ENCODE results near the gene FNDC8. TPM values are rescaled to one million over a fixed set of nuclear protein-coding genes. Genes with fewer than 3 reads are reported as not detected.
"Not testable (repeated sequence)": the region's sequence is repeated elsewhere in the genome, so short reads cannot be mapped to it uniquely, and the experiment has no call there.

FNDC8 gene
- total RNA-seq, 1 experiment from 2014 or later = 0.55 TPM

GRCh38 chr17:35087731-35088355 is 33.6 kb upstream of the FNDC8 start:
- DNase-seq = no peak
- Histone ChIP-seq H3K36me3 (replicated peaks; ENCODE audit: control insufficient read depth, insufficient read depth, low read length) (no peaks in the 10 kb centered on the region), H3K4me3 (ENCODE audit: insufficient read depth, low read depth, low read length) (peak overlapping the region; percentile 75), H3K27me3 (ENCODE audit: control insufficient read depth, insufficient read depth, low read length) (no peaks in the 10 kb centered on the region)

GRCh38 chr17:35088356-35088880 is 33.0 kb upstream of the FNDC8 start:
- H3K27me3 ChIP-seq (ENCODE audit: control insufficient read depth, insufficient read depth, low read length) = no peaks in the 10 kb centered on the region
- H3K4me3 ChIP-seq (ENCODE audit: insufficient read depth, low read depth, low read length) = peak overlapping the region; percentile 75
- DNase-seq = no peak
- no peaks in the 10 kb centered on the region for H3K36me3 ChIP-seq (replicated peaks; ENCODE audit: control insufficient read depth, insufficient read depth, low read length)

- Histone ChIP-seq H3K4me3 (ENCODE audit: insufficient read depth, low read depth, low read length) (peak overlapping the region; percentile 75), H3K27me3 (ENCODE audit: control insufficient read depth, insufficient read depth, low read length) (no peaks in the 10 kb centered on the region), H3K36me3 (replicated peaks; ENCODE audit: control insufficient read depth, insufficient read depth, low read length) (no peaks in the 10 kb centered on the region)
- peak; percentile 96 for DNase-seq
These were observed 32.4 kb upstream of the FNDC8 start for GRCh38 chr17:35088881-35089585.

GRCh38 chr17:35089586-35090296 is 31.7 kb upstream of the FNDC8 start:
- peak; percentile 57 for DNase-seq
- Histone ChIP-seq H3K27me3 (ENCODE audit: control insufficient read depth, insufficient read depth, low read length) (no peaks in the 10 kb centered on the region), H3K4me3 (ENCODE audit: insufficient read depth, low read depth, low read length) (peak overlapping the region; percentile 40), H3K36me3 (replicated peaks; ENCODE audit: control insufficient read depth, insufficient read depth, low read length) (no peaks in the 10 kb centered on the region)

GRCh38 chr17:35090707-35091106 is 30.7 kb upstream of the FNDC8 start:
- H3K36me3 ChIP-seq (replicated peaks; ENCODE audit: control insufficient read depth, insufficient read depth, low read length); H3K27me3 ChIP-seq (ENCODE audit: control insufficient read depth, insufficient read depth, low read length); DNase-seq; H3K4me3 ChIP-seq (ENCODE audit: insufficient read depth, low read depth, low read length): not testable (repeated sequence)

GRCh38 chr17:35094902-35095301 is 26.5 kb upstream of the FNDC8 start:
- H3K4me3 ChIP-seq (ENCODE audit: insufficient read depth, low read depth, low read length) = no peak overlapping the region
- H3K27me3 ChIP-seq (ENCODE audit: control insufficient read depth, insufficient read depth, low read length) = no peaks in the 10 kb centered on the region
- DNase-seq = no peak
- H3K36me3 ChIP-seq (replicated peaks; ENCODE audit: control insufficient read depth, insufficient read depth, low read length) = peaks cover 2% of the 10 kb centered on the region; the same call in 1 of the 2 replicates

- Histone ChIP-seq H3K4me3 (ENCODE audit: insufficient read depth, low read depth, low read length) (no peak overlapping the region), H3K36me3 (replicated peaks; ENCODE audit: control insufficient read depth, insufficient read depth, low read length) (peaks cover 3% of the 10 kb centered on the region), H3K27me3 (ENCODE audit: control insufficient read depth, insufficient read depth, low read length) (no peaks in the 10 kb centered on the region)
- no peak for DNase-seq
These were observed 25.7 kb upstream of the FNDC8 start for GRCh38 chr17:35095741-35096140.

GRCh38 chr17:35097776-35098175 is 23.6 kb upstream of the FNDC8 start:
- no peak for DNase-seq
- no peaks in the 10 kb centered on the region for H3K27me3 ChIP-seq (ENCODE audit: control insufficient read depth, insufficient read depth, low read length)
- H3K36me3 ChIP-seq (replicated peaks; ENCODE audit: control insufficient read depth, insufficient read depth, low read length) = peaks cover 3% of the 10 kb centered on the region
- H3K4me3 ChIP-seq (ENCODE audit: insufficient read depth, low read depth, low read length) = no peak overlapping the region

- DNase-seq = no peak
- H3K36me3 ChIP-seq (replicated peaks; ENCODE audit: control insufficient read depth, insufficient read depth, low read length) = peaks cover 3% of the 10 kb centered on the region
- no peak overlapping the region for H3K4me3 ChIP-seq (ENCODE audit: insufficient read depth, low read depth, low read length)
- H3K27me3 ChIP-seq (ENCODE audit: control insufficient read depth, insufficient read depth, low read length) = no peaks in the 10 kb centered on the region
These were observed 21.5 kb upstream of the FNDC8 start for GRCh38 chr17:35099908-35100307.

- Histone ChIP-seq H3K4me3 (ENCODE audit: insufficient read depth, low read depth, low read length) (no peak overlapping the region), H3K27me3 (ENCODE audit: control insufficient read depth, insufficient read depth, low read length) (no peaks in the 10 kb centered on the region), H3K36me3 (replicated peaks; ENCODE audit: control insufficient read depth, insufficient read depth, low read length) (peaks cover 5% of the 10 kb centered on the region)
- no peak for DNase-seq
These were observed 20.4 kb upstream of the FNDC8 start for GRCh38 chr17:35101036-35101435.

GRCh38 chr17:35101725-35102124 is 19.7 kb upstream of the FNDC8 start:
- Histone ChIP-seq H3K4me3 (ENCODE audit: insufficient read depth, low read depth, low read length) (no peak overlapping the region), H3K27me3 (ENCODE audit: control insufficient read depth, insufficient read depth, low read length) (no peaks in the 10 kb centered on the region), H3K36me3 (replicated peaks; ENCODE audit: control insufficient read depth, insufficient read depth, low read length) (peaks cover 5% of the 10 kb centered on the region)
- no peak for DNase-seq

GRCh38 chr17:35103271-35103670 is 18.1 kb upstream of the FNDC8 start:
- no peak for DNase-seq
- no peak overlapping the region for H3K4me3 ChIP-seq (ENCODE audit: insufficient read depth, low read depth, low read length)
- no peaks in the 10 kb centered on the region for H3K27me3 ChIP-seq (ENCODE audit: control insufficient read depth, insufficient read depth, low read length)
- peaks cover 5% of the 10 kb centered on the region for H3K36me3 ChIP-seq (replicated peaks; ENCODE audit: control insufficient read depth, insufficient read depth, low read length)

GRCh38 chr17:35104844-35105450 is 16.5 kb upstream of the FNDC8 start:
- Histone ChIP-seq H3K27me3 (ENCODE audit: control insufficient read depth, insufficient read depth, low read length) (no peaks in the 10 kb centered on the region), H3K36me3 (replicated peaks; ENCODE audit: control insufficient read depth, insufficient read depth, low read length) (peaks cover 3% of the 10 kb centered on the region)

GRCh38 chr17:35110791-35111190 is 10.6 kb upstream of the FNDC8 start:
- DNase-seq; H3K27me3 ChIP-seq (ENCODE audit: control insufficient read depth, insufficient read depth, low read length); H3K4me3 ChIP-seq (ENCODE audit: insufficient read depth, low read depth, low read length); H3K36me3 ChIP-seq (replicated peaks; ENCODE audit: control insufficient read depth, insufficient read depth, low read length): not testable (repeated sequence)

More at GRCh38 chr17:35104844-35105450, 16.5 kb upstream of the FNDC8 start:
- no peak for DNase-seq
- no peak overlapping the region for H3K4me3 ChIP-seq (ENCODE audit: insufficient read depth, low read depth, low read length)
